ENCODE results near the gene PLCB4.

Gene PLCB4

GRCh38 chr20:9454791-9455190 is 385.9 kb downstream of the PLCB4 start (continued):
- TF ChIP-seq ZNF274 (IDR thresholded peaks at IDR 0.05; ENCODE audit: low read length) (no peak), ZNF274 (tag by site-specific recombination; IDR thresholded peaks at IDR 0.05; ENCODE audit: borderline replicate concordance) (no peak), ZNF362 (tag by site-specific recombination; IDR thresholded peaks at IDR 0.05) (no peak), SCRT1 (tag by site-specific recombination; IDR thresholded peaks at IDR 0.05; ENCODE audit: borderline replicate concordance) (no peak), ZNF600 (tag by site-specific recombination; IDR thresholded peaks at IDR 0.05) (no peak), ZNF585B (tag by site-specific recombination; IDR thresholded peaks at IDR 0.05) (no peak), PRDM4 (tag by site-specific recombination; IDR thresholded peaks at IDR 0.05) (no peak), SP7 (tag by site-specific recombination; IDR thresholded peaks at IDR 0.05) (no peak), ZNF623 (tag by site-specific recombination; IDR thresholded peaks at IDR 0.05) (no peak)

- no peak for TF ChIP-seq ZNF274 (IDR thresholded peaks at IDR 0.05; ENCODE audit: low read length)
- TF ChIP-seq ZNF274 (tag by site-specific recombination; IDR thresholded peaks at IDR 0.05; ENCODE audit: borderline replicate concordance): no peak
- TF ChIP-seq ZNF174 (tag by site-specific recombination; IDR thresholded peaks at IDR 0.05): no peak
- no peak for TF ChIP-seq ZNF202 (tag by site-specific recombination; IDR thresholded peaks at IDR 0.05; ENCODE audit: borderline replicate concordance)
- TF ChIP-seq IKZF3 (tag by site-specific recombination; IDR thresholded peaks at IDR 0.05): no peak
- no peak for TF ChIP-seq ZNF624 (tag by site-specific recombination; IDR thresholded peaks at IDR 0.05)
- TF ChIP-seq REPIN1 (tag by site-specific recombination; IDR thresholded peaks at IDR 0.05; ENCODE audit: low read depth): no peak
- TF ChIP-seq ZNF626 (tag by site-specific recombination; IDR thresholded peaks at IDR 0.05): no peak
- TF ChIP-seq ZNF571 (tag by site-specific recombination; IDR thresholded peaks at IDR 0.05): no peak
- TF ChIP-seq ZNF280C (tag by site-specific recombination; IDR thresholded peaks at IDR 0.05): no peak
- TF ChIP-seq ZNF341 (tag by site-specific recombination; IDR thresholded peaks at IDR 0.05; ENCODE audit: low read depth): no peak
- no peak for TF ChIP-seq TRIM28 (IDR thresholded peaks at IDR 0.05; ENCODE audit: borderline replicate concordance, low read length)
- no peak for TF ChIP-seq ZNF404 (tag by site-specific recombination; IDR thresholded peaks at IDR 0.05)
- TF ChIP-seq ZNF214 (tag by site-specific recombination; IDR thresholded peaks at IDR 0.05; ENCODE audit: borderline replicate concordance): no peak
- TF ChIP-seq MZF1 (tag by site-specific recombination; IDR thresholded peaks at IDR 0.05; ENCODE audit: borderline replicate concordance): no peak
- TF ChIP-seq HOXD13 (CRISPR knock-in tag; IDR thresholded peaks at IDR 0.05; ENCODE audit: borderline replicate concordance): no peak
- Histone ChIP-seq H3K4me3 (ENCODE audit: low read depth, low read length) (no peak overlapping the region), H3K36me3 (ENCODE audit: control insufficient read depth in 2 of 2, insufficient read depth in 1 of 2, low read length in 2 of 2) (peaks cover 0 to 6% of the 10 kb centered on the region in 2 experiments; a peak in 2 of 3 replicates), H3K4me1 (ENCODE audit: control insufficient read depth, insufficient read depth, low read length) (no peaks in the 10 kb centered on the region), H3K27ac (ENCODE audit: extremely low read depth, low read depth, low read length) (no peak overlapping the region), H3K9me3 (ENCODE audit: control insufficient read depth, insufficient read depth, low read depth, low read length) (no peaks in the 10 kb centered on the region)
- ChIA-PET CTCF (interaction anchor here (0.6 to 2.2 kb wide), 5 partner anchors 9 to 1762 kb away, joined by 3 to 14 read pairs (median 3); no protein-coding TSS in a partner anchor), POLR2A (interaction anchor here (0.7 kb wide), 1 partner anchor 577 kb away, joined by 3 read pairs; no protein-coding TSS in a partner anchor)
Observed at GRCh38 chr20:9457136-9457535, 388.2 kb downstream of the PLCB4 start.

All from HEK293 (cell line).